Activated effector memory CD4-positive, alpha-beta T cell treated with Interleukin-2 at 50 U/mL for 16 hours (primary cell): Measurements from ENCODE around the gene ZFP30.
"Not testable (repeated sequence)": the region's sequence is repeated elsewhere in the genome, so short reads cannot be mapped to it uniquely, and the experiment has no call there.

ENCODE experiments used
- DNase-seq: peaks from one replicate; pipeline ENCODE4 v3.0.0-alpha.2; 2020

Gene ZFP30

DNA sequence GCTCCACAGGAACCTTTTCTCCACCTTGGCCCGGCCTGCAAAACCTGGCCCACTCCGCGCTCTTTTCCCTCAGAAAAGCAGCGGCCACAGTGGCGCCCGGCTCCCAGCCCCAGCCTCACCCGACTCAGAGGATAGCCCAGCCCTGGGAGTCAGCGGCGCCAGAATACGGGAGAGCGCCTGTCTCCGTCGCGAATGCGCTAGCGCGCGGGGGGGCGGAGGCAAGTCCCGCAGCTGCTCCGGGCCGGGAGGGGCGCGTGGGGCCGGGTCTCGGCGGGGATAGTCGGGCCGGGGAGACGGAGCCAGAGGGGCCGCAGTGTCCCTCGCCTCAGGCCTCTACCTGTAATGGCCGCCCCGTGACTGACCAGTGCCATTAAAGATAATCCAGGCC lies at the start of gene ZFP30:
TSS of gene ZFP30 (minus strand) at position 165 of the 388 bp plus-strand sequence. CDS start 7,643 bp downstream, outside the sequence.
- DNase-seq = peak; percentile 71

DNA sequence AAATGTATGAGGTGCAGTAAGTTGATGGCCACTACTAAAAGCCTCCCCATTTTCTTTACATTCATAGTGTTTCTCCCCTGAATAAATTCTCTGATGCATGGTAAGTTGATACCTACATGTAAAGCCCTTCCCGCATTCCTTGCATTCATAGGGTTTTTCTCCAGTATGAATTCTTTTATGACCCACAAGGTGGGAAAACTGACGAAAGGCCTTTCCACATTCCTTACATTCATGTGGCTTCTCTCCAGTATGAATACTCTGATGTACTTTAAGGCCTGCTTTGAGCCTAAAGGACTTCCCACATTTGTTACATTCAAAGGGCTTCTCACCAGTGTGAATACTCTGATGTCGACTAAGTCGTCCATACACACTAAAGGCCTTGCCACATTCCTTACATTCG lies 43.8 kb upstream of the ZFP30 start:
- no peak for DNase-seq

- no peak for DNase-seq
These were observed 43.0 kb upstream of the ZFP30 start for GRCh38 chr19:37698216-37698615.

DNA sequence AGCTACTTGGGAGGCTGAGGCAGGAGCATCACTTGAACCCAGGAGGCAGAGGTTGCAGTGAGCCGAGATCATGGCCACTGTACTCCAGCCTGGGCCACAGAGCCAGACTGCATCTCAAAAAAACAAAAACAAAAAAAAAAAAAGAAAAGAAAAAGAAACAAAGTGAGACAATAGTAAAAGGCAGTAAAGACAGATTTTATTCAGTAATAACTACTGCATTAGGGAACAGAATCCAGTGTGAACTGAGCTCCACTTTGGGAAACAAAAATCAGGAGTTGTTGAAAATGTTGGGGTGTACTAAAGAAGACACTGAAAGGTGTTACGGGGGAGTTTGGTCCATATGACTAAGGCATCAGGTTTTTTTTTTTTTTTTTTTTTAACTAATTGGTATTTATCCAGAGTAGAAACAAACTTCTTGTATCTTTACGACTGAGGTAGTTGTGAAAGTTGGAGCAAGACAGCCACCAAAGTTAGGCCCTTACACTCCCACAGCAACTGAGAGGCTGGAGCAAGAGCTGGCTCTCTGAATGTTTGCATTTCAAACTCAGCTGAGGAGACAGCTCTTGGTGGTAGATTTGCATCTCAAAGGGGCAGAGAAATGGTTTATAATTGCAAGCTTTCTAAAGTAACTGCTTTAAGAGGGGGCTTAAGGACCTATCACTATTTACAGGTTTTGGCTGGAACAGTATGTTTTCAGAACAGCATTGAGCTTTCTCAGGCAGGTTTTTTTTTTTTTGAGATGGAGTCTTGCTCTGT lies 40.1 kb upstream of the ZFP30 start:
- no peak for DNase-seq

DNA sequence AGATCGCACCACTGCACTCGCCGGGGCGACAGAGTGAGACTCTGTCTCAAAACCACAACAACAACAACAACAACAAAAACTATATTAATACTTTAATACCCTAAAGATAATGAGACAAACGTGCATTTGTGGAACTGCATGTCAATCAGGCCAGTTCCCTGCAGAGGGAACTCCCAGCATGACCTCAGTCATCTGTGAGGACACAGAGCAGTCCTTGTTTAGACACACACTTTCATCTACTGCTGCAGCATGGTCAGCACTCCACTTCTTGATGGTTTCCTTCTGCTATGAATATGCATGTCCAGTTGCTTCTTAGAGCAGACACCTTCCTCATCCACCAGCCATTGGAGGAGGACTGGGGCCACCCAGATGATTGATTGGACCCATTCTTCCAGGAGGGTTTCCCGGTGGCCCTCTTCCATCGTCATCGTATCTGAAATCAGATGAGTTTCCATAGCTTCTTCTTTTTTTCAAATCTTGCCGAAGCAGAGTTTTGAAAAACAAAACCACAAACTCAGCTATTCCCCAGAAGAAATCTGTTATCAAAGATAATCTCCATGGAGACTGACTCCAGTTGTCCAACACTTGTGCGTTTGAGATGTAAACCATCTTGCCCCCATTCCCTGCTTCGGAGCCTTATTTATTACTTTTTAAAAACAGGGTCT lies 37.8 kb upstream of the ZFP30 start:
- DNase-seq = no peak

DNA sequence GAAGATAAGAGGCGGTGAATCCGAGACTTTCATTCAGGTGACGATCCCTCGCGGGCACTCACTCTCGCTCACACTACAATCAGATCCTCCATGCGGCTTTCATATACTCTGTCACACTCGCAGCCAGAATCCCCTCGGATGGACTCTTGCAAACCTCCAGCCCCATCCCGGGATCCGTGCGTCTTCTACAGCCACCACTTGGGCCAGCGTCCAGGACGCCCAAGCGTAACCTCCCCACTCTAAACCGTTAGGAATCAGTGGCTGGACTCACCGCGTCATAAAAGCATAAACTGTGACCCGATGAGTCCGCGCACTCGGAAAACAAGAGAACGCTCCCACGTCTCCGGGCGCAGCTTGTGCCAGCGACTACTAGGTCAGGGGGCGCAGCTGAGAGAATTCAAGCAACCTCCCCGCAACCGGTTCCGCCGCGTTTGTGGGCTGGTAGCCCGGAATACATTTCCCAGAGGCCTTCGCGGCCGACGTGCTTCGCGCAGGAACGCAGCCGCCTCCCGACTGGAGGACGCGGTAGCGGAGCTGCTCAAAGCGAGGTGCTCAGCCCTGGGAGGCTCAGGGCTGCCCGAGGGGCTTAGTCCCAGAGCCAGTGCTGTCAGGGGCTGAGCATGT lies 36.7 kb upstream of the ZFP30 start:
- peak; percentile 68 for DNase-seq

- DNase-seq = no peak
These were observed 28.3 kb upstream of the ZFP30 start for GRCh38 chr19:37683520-37683919.

- no peak for DNase-seq
These were observed 14.2 kb upstream of the ZFP30 start for GRCh38 chr19:37669450-37669914.

DNA sequence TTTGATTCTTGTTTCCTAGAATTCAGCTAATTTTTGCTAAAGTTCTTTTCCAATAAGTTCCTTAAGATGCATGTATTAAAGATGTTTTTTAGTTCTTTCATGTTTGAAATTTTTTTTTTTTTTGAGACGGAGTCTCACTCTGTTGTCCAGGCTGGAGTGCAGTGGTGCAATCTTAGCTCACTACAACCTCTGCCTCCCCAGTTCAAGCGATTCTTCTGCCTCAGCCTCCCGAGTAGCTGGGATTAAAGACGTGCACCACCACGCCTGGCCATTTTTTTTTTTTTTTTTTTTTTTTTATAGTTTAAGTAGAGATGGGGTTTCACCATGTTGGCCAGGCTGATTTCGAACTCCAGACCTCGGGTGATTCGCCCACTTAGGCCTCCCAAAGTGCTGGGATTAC lies 1.9 kb upstream of the ZFP30 start:
- not testable (repeated sequence) for DNase-seq

GRCh38 chr19:37655689-37656371 lies 565 bp upstream of the ZFP30 start:
- DNase-seq = peak; percentile 75

DNA sequence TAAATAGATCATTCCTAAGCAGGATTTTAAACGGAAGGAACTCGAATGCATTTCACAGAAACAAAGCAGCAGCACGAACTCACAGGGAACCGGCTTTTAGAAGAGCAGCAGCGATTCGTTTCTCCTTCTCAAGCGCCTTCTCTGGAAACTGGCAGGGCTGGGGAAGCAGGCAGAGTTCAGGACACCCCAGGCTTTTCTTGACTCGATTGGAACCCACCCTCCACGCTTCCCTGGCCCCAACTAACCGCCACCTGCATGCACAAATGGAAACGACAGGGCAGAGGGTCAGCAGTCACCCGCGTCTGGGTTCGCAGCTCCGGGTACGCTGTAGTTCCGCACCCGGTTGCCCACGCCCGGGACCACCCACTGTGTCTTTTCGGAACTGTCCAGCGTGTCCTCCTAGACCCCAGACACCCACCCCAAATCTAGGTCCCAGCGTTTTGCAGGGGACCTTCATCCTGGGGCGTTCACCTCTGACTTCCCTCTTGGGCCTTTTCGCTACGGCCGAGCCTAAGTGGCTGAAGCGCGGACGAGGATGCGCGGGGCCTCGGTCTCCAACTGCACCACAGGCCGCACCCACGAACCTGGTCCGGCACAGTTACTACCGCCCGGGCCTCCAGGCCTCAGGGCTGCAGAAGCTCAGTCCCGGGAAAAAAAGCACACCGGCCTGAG lies 500 bp downstream of the ZFP30 start:
- DNase-seq = peak; percentile 12

GRCh38 chr19:37654118-37654517 lies 1.1 kb downstream of the ZFP30 start:
- DNase-seq = no peak

DNA sequence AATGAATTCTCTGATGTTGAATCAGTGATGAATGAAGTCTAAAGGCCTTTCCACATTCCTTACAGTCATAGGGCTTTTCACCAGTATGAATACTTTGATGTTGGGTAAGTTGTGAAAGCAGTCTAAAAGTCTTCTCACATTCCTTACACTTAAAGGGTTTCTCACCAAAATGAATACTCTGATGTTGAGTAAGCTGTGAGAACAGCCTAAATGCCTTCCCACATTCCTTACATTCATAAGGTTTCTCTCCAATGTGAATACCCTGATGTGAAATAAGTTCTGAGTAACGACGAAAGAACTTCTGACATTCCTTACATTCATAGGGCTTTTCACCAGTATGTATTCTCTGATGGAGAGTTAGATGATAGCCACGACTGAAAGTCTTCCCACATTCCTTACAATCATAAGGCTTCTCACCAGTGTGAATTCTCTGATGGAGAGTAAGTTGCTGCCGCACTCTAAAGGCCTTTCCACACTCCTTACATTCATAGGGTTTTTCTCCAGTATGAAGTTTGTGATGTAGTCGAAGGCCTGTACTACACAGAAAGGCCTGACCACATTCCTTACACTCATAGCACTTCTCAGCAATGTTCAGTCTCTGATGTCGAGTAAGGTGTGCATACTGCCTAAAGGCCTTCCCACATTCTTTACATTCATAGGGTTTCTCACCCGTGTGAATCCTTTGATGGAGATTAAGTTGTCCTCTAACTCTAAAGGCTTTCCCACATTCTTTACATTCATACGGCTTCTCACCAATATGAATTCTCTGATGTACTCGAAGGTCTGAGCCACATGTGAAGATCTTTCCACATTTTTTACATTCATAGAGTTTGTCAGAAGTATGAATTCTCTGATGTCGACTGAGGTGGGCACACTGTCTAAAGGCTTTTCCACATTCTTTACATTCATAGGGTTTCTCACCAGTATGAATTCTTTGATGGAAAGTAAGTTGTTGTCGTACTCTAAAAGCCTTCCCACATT lies 19.9 kb downstream of the ZFP30 start:
- no peak for DNase-seq

GRCh38 chr19:37594982-37595382 lies 60.3 kb downstream of the ZFP30 start:
- peak; percentile 48 for DNase-seq

DNA sequence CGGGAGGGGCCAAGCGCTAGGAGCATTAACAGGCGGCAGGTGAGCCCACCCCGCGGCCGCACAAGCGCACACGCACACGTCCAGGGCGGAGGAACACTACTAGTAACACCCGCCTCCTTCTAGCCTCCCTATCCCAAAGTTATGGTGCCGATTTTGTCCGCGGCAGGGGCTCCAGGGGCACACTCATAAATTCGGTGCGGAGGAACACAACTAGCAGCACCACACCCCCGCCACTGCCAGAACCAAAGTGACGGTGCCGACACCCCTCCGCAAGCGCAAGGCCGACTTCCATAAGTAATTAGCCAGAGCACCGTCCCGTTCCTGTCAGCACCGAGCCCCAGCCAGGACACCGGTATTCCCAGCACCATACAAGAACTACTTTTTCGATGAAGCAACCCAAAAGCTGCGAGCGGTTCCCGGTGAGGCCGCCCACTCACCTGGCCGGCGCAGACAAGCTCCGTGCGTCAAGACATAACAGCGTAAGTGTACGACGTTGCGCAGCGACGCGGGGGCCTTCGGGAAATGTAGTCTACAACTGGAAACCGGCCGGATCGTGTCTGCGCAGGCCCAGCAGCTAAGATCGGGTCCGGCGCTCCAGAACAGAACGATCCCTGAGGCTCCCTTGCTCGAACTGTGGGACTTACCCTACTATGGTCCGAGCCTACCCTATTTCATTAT lies 60.8 kb downstream of the ZFP30 start, which contains the start of the genes ZNF540 and ZNF571:
TSS of gene ZNF540 (plus strand) at position 573 of the 678 bp plus-strand sequence. CDS start 3,572 bp downstream, outside the sequence.
TSS of gene ZNF571 (minus strand) at position 489 of the 678 bp plus-strand sequence. CDS start 8,116 bp downstream, outside the sequence.
- peak; percentile 85 for DNase-seq

GRCh38 chr19:37593996-37594303 lies 61.3 kb downstream of the ZFP30 start:
- no peak for DNase-seq

DNA sequence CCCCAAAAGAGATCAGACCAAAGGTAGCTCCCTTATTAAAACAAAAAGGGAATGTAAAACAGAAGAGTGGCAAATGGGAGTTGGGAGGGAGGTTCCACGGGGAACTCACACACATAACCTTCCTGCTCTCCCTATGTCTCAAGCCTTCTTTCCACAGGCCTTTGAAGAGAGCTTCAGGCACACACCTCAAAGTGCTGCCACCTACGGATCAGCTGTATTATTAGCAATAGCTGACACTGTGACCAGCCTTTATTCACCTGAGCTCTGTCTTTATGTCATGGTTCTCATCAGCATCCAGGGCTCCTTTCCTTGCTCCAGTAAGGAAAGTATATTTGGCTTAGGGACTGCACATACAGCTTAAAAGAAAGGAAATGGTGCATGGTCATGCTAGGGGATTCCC lies 71.9 kb downstream of the ZFP30 start:
- DNase-seq = no peak

- DNase-seq = no peak
These were observed 83.1 kb downstream of the ZFP30 start for GRCh38 chr19:37572203-37572602.

- no peak for DNase-seq
These were observed 89.9 kb downstream of the ZFP30 start for GRCh38 chr19:37565370-37565669.

- no peak for DNase-seq
These were observed 90.5 kb downstream of the ZFP30 start for GRCh38 chr19:37564624-37565369.
